ENCODE measurements around the gene NEUROD6.

The NEUROD6 gene

DNA sequence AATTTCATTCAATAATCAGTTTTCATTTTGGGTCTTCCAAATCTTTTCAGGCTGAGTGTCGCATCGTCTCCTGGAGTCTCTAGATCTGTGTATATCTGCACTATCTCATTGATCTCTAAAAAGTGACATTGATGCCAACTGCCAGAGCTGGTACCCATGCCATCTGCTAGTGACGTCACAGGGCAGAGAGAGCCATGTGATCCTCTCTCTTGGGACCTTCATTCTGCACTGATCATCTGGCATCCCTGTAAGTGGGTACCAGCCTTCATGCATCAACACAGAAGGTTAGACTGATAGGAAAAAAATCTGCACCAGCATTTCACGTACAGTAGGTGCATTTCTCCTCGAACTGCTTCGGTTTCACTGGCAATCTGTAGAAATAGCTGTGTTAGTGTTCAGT lies at the start of gene NEUROD6:
TSS of gene NEUROD6 (minus strand) at position 124 of the 400 bp plus-strand sequence. CDS start 1,458 bp downstream, outside the sequence.
- no peak for DNase-seq

GRCh38 chr7:31384466-31384865 lies 43.9 kb upstream of the NEUROD6 start:
- DNase-seq = no peak

DNA sequence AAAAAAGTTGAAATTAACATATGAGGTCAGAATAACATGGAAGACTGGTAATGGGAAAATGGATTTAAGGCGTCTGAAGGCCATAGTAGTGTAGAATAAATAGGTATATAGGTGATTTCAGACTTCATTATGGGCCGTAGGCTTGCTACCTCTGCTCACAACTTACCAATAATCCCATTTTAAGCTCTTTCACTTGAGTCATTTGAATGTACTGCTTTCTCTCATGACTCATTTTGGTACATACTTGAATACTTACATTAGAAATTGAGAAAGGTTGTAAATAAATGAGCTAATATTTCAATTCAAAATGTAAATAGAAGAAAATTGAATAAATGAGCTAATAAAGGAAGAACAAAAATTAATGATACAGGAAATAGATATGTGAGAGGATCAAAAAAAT lies 42.2 kb upstream of the NEUROD6 start:
- DNase-seq = no peak

GRCh38 chr7:31373337-31374289 lies 33.1 kb upstream of the NEUROD6 start:
- peak; percentile 66 for DNase-seq

DNA sequence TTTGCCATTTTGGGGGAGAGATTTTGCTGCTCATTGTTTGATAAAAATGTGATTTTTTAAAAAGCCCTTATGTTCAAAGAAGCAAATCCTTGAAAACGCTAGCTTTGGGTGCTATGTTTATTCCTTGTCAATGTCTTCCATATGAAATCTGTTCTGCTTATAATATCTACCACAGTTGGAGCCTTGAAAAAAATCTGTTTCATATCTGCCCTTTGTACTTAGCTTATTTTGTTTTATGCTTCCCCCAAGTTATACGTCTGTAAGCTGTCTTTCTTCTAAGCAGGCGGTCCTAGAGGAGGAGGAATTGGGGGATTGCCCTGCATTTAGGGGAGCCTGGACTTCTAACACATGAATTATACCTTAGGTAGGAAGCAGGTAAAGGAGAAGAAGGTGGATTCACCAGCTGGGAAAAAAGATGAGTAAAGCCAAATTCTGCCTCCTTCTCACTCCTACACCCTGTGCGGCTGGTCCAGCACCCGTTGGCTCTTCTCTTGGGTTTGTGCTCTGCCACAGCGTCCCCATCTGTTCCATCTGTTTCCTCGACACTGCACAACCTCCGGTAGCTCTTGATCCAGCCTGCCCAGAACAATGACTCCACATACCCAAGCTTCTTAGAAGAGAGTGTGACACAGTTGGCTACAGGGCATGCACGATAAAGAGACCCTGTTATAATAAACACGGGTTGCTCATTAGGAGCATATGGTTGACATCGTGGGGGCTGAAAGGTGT lies 31.9 kb upstream of the NEUROD6 start:
- DNase-seq = no peak

DNA sequence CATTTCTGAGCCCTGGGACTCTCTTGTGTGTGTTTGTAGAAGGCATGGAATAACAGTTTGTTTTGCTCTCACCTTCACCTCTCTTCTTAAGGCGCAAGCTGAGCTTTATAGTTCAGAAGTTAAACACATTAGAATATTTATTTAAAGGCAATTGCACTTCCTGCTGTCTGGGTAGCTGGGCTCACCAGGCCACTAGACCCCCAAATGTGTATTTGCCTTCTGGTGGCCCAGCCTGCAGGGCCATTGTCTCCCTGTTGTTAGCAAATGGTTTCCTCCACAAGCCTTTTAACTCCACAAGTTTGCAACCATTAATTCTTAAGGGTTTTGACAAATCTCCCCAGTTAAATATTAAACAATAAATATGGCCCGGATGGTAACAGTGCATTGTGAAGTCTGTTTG lies 31.1 kb upstream of the NEUROD6 start:
- DNase-seq = no peak

DNA sequence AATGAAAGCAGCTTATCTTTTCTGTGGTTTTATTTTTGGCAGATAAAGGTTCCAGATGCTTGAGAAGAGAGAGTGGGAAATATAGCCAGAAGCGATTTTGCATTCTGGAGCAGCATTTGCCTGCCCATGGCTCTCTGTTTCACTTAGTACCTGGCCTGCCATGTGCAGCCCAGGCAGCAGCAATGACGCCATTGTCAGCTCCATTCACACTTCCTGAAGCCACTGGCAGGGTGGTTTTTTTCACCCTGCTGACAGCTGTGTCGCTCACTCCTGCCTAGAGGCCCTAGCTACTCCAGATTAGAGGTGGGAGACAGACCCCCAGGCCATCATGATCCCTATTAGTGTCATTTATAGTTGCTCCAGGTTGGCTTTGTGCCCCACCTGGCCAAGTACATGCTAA lies 30.1 kb upstream of the NEUROD6 start:
- no peak for DNase-seq

- DNase-seq = no peak
Measured at GRCh38 chr7:31368620-31369019, 28.1 kb upstream of the NEUROD6 start.

- no peak for DNase-seq
Measured at GRCh38 chr7:31363496-31363895, 23.0 kb upstream of the NEUROD6 start.

DNA sequence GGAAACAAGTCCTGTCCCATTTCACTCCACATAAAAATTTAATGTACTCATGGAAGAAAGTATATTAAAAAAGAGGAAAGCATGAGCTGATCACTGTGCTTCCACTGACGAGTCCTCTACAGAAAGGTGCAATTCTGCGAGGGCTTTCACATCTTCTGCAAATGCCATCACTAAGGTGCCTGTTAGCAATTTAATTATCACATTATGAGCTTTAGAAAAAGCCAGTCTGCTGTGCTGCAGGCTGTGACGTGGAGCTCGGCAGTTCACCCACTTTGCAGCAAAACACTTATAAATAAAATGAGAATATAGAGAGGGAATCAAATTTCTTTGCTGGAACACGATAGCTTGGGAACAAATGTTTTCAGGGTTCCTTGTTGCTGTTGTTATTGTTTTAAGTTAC lies 22.5 kb upstream of the NEUROD6 start:
- DNase-seq = no peak

DNA sequence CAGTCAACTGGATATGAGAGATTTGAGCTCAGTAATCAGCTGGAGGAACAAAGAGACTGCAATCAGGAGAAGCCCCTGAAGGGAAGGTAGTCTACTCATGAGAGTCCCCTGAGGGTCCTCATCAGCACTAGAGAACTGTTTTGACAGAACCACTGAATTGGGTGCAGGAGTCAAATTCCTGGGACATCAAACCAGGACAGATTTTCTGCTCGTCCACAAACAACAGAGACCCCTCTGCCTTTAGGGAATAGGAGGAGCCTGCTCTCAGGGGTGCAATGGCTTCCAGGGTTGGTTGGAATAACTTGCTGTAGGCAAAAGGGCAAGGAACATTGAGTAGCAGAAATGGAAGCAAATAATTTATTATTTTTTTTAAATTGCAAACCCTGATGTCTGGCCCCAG lies 21.9 kb upstream of the NEUROD6 start:
- DNase-seq = no peak

DNA sequence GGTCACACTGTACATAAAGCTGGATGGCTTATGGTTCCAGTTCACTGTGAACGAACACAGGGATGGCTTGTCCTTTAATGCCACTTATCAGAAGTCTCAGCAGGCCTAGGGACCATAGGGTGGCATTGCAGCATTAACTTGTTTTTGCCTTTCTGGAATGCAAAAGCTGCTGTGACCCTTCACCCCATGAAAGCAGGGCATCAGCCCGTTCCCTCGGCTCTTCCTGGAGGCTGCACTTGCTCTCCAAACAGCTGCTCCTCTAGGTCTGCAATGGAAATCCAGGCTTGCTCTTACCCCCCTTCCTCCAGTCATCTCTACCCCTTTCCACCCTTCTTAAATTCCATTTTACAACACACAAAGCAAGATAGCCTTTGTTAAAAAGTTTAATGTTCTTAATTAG lies 17.9 kb upstream of the NEUROD6 start:
- no peak for DNase-seq

- DNase-seq = no peak
Measured at GRCh38 chr7:31345421-31345820, 4.9 kb upstream of the NEUROD6 start.

GRCh38 chr7:31343516-31344305 lies 3.2 kb upstream of the NEUROD6 start:
- no peak for DNase-seq

DNA sequence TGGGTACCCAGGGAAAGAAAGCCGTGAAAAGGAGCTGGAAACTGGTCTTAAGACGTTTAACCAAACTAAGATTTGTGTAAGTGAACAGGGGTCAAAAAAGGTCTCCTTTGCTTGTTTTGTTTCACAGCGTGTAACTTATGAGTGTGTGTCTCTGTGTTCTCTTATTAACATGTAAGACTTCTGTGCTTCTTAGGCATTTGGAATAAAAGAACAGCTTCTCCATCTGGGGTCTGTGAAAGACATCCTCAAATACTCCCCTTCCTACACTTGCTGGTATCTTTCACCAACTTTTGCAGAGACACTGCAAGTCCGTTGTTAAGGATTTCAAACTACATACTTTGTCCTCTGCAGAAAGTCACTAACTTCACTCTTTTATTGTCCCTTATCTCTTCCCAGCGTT lies 615 bp upstream of the NEUROD6 start:
- DNase-seq = no peak

DNA sequence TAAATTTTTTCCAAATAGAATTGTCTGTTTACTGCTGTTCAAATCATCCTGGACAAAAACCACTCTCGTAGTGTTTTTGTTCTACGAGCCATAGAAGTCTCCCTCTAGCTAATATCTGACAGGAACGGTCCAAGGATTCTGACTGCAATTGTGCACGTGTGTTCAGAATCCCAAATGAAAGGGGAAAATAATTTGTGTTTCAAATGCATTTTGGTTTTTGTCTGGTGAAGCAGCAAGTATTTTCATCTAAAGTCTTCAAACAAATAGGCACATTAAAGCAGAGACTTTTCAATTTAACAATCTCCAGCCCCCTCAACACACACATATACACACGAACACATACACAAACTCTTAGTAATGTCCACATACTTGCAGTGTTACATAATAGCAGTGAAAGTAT lies 475 bp downstream of the NEUROD6 start:
- DNase-seq = no peak

GRCh38 chr7:31338706-31339105 lies 1.8 kb downstream of the NEUROD6 start:
- no peak for DNase-seq

GRCh38 chr7:31337002-31337565 lies 3.4 kb downstream of the NEUROD6 start:
- no peak for DNase-seq

- DNase-seq = no peak
Measured at GRCh38 chr7:31336202-31337001, 4.1 kb downstream of the NEUROD6 start.

GRCh38 chr7:31335884-31336201 lies 4.7 kb downstream of the NEUROD6 start:
- no peak for DNase-seq

DNA sequence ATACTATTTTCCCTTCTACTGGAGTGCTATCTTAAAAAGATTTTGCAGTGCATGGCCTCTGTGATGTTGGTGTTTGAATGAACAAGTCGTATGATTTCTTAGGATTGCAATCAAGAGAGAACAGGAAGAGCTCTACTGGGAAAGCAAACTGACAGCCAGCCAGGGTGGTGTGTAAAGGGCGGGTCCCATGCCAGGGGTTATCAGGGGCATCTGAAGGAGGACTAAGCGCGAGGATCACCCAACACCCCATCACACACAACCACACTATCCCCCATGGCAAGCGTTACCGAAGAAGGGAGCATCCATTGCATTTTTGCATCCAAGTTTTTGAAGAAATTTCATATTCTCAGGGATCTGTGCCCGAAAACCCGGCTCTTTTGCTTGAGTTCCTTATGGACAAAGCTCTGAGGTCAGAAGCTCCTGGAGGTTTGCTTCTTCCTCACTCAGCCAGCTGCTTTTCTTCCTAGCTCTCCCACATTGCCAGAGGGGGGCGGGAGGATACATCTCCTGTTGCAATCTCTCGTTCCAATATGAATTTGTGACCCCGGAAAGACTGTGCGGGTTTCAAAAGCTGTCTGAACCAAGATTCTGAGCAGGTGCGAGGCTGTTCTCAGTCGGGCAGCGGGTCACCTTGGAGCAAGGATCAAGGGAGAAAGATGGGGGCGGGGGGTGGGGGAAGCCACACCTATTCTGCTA lies 5.2 kb downstream of the NEUROD6 start:
- no peak for DNase-seq

DNA sequence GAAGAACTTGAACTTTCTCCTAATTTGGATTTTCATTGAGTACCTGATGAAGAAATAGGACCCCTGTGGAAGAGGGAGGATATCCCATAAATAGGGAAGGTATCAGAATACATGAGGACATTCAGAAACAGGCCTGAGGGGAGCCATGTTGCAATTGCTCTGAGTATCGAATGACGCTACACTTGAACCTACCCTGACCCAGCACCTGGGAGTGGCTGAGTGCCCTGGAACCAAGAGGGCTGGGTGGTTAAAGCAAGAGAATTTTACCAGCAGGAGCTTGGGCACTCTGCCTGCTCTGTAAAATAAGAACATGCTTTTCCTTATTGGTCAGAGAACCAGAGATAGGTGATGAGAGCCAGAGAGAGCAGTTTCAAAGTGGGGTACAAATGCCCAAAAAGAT lies 7.2 kb downstream of the NEUROD6 start:
- DNase-seq = no peak

Measured in OCI-M1 (cell line).